HepG2 (cell line): Measurements from ENCODE around the gene FNDC4. TPM values are rescaled to one million over a fixed set of nuclear protein-coding genes. Genes with fewer than 3 reads are reported as not detected.

Experiments used
- ATAC-seq: fragments of 200-7000 bp; cut with Tn5 transposase; 3 replicates; pipeline ENCODE4 v1.9.1; 2020; ENCODE audit warnings: mild to moderate bottlenecking, moderate library complexity
- BruUV-seq: library from RNA; stranded (reverse); fragments of 400-500 nt; replicated peaks from 2 replicates; lab custom pipeline; 2021; lab: Mats Ljungman, UMichigan
- CTCF ChIA-PET: fragments of 300-600 bp; formaldehyde crosslinking; extraction: SDS; loops from one replicate; lab custom pipeline; 2021; ENCODE audit warnings: low total read pairs, inconsistent platforms, low intra/inter-chr PET ratio; lab: Yijun Ruan, JAX
- POLR2A ChIA-PET: fragments of 350-600 bp; sonication (Branson Sonifier 250); formaldehyde crosslinking; loops from one replicate; lab custom pipeline; 2020; ENCODE audit warnings: antibody characterized with exemption, inconsistent platforms; lab: Yijun Ruan, JAX
- DNase-seq: peaks from one replicate; pipeline ENCODE4 v3.0.0-alpha.2; 2015; ENCODE audit warnings: low spot score
- FAIRE-seq: peaks from 3 replicates; lab custom pipeline; 2011; peaks lifted over from hg19 to GRCh38; lab: Jason Lieb, UNC
- H2AFZ ChIP-seq: one replicate; pipeline ENCODE4 v1.6.1; 2011; ENCODE audit warnings: low read length, inconsistent platforms
- H3K27ac ChIP-seq: fragments of 300-600 bp; 3 replicates; pipeline ENCODE4 v1.8.0; 2011; ENCODE audit warnings: mixed run types, mild to moderate bottlenecking, mixed read lengths, low read length, inconsistent platforms; ENCODE audit not compliant: insufficient read depth; ENCODE audit errors: extremely low read length
- H3K27me3 ChIP-seq, 2 experiments: fragments of 200-600 bp in 1 of 2; 2 replicates in 1 of 2; 3 replicates in 1 of 2; pipeline versions ENCODE4 v1.6.0 to v1.8.0; 2011; ENCODE audit warnings: low read length in 2 of 2, mild to moderate bottlenecking in 2 of 2, moderate library complexity in 2 of 2, inconsistent platforms in 1 of 2; ENCODE audit not compliant: insufficient read depth in 2 of 2, control insufficient read depth in 1 of 2
- H3K36me3 ChIP-seq, 2 experiments: fragments of 200-600 bp in 1 of 2; replicated peaks in 1 of 2; 2 replicates in 1 of 2; 3 replicates in 1 of 2; pipeline versions ENCODE4 v1.5.1 to v1.8.0; 2011; ENCODE audit warnings: low read length in 2 of 2, inconsistent platforms in 1 of 2; ENCODE audit not compliant: insufficient read depth in 2 of 2, control insufficient read depth in 1 of 2
- H3K4me1 ChIP-seq: 2 replicates; pipeline ENCODE4 v1.5.1; 2012; ENCODE audit warnings: low read length, inconsistent platforms; ENCODE audit not compliant: insufficient read depth
- H3K4me2 ChIP-seq: 2 replicates; pipeline ENCODE4 v1.6.0; 2011; ENCODE audit warnings: low read depth, low read length, inconsistent platforms
- H3K4me3 ChIP-seq, 3 experiments: fragments of 200-600 bp in 1 of 3; sonication (generic), shearing (Covaris generic) in 1 of 3; replicated peaks in 1 of 3; 2 replicates each; pipeline ENCODE4 v1.5.1; 2011 to 2016; ENCODE audit warnings: low read length in 3 of 3, inconsistent platforms in 2 of 3, low read depth in 2 of 3, mild to moderate bottlenecking in 2 of 3, control low read depth in 1 of 3, mixed read lengths in 1 of 3; ENCODE audit not compliant: insufficient read depth in 1 of 3
- H3K79me2 ChIP-seq: one replicate; pipeline ENCODE4 v1.6.1; 2011; ENCODE audit warnings: low read length, inconsistent platforms; ENCODE audit not compliant: insufficient read depth
- H3K9ac ChIP-seq: 2 replicates; pipeline ENCODE4 v1.6.0; 2011; ENCODE audit warnings: mild to moderate bottlenecking, low read depth, low read length, inconsistent platforms; ENCODE audit not compliant: insufficient read depth
- H3K9me3 ChIP-seq: 2 replicates; pipeline ENCODE4 v1.5.1; 2012; ENCODE audit warnings: mild to moderate bottlenecking, low read length
- H4K20me1 ChIP-seq: 2 replicates; pipeline ENCODE4 v1.6.0; 2011; ENCODE audit warnings: inconsistent platforms, mild to moderate bottlenecking, low read length, moderate library complexity; ENCODE audit not compliant: insufficient read depth
- CCAR2 ChIP-seq: fragments of 200-400 bp; formaldehyde crosslinking; optimal IDR thresholded peaks from 2 replicates; pipeline ENCODE3; 2018; ENCODE audit warnings: low read depth, mild to moderate bottlenecking, low read length, moderate library complexity
- FOXJ3 ChIP-seq: sonication (generic); formaldehyde crosslinking; IDR thresholded peaks from 2 replicates; pipeline ENCODE4 v1.4.0; 2020; ENCODE audit warnings: missing genetic modification reagents, mild to moderate bottlenecking, borderline replicate concordance
- GABPA ChIP-seq, 2 experiments: IDR thresholded peaks; 2 replicates each; pipeline ENCODE4 v1.6.1; 2011 to 2016; ENCODE audit warnings: low read depth in 2 of 2, low read length in 1 of 2, missing biosample characterization in 1 of 2, missing genetic modification characterization in 1 of 2
- HOXA9 ChIP-seq: sonication (generic); formaldehyde crosslinking; IDR thresholded peaks from 2 replicates; pipeline ENCODE4 v1.8.1; 2022; ENCODE audit warnings: missing genetic modification reagents, mild to moderate bottlenecking, moderate library complexity, borderline replicate concordance
- LCORL ChIP-seq, 2 experiments: fragments of 450-650 bp in 1 of 2; sonication (generic) in 1 of 2; formaldehyde crosslinking in 1 of 2; IDR thresholded peaks; 2 replicates each; pipeline versions ENCODE4 v1.5.0 to v1.6.1; 2017 to 2020; ENCODE audit warnings: antibody characterized with exemption in 1 of 2, missing genetic modification reagents in 1 of 2
- MATR3 ChIP-seq: sonication (generic); formaldehyde crosslinking; IDR thresholded peaks from 2 replicates; pipeline ENCODE4 v1.4.0; 2020; ENCODE audit warnings: missing genetic modification reagents
- MTF1 ChIP-seq: sonication (generic); formaldehyde crosslinking; IDR thresholded peaks from 2 replicates; pipeline ENCODE4 v1.5.0; 2020; ENCODE audit warnings: missing genetic modification reagents
- NBN ChIP-seq: fragments of 450-650 bp; conservative IDR thresholded peaks from 2 replicates; pipeline ENCODE4 v1.6.1; 2017
- PCBP2 ChIP-seq: fragments of 200-400 bp; formaldehyde crosslinking; optimal IDR thresholded peaks from 2 replicates; pipeline ENCODE3; 2018; ENCODE audit warnings: low read length, low read depth; ENCODE audit not compliant: poor library complexity, severe bottlenecking
- SAP130 ChIP-seq: IDR thresholded peaks from 2 replicates; pipeline ENCODE4 v1.6.1; 2016; ENCODE audit warnings: low read depth
- SP140L ChIP-seq: sonication (generic); formaldehyde crosslinking; IDR thresholded peaks from 2 replicates; pipeline ENCODE4 v1.4.0; 2020; ENCODE audit warnings: missing genetic modification reagents, borderline replicate concordance
- TGIF2 ChIP-seq: IDR thresholded peaks from 2 replicates; pipeline ENCODE4 v1.6.1; 2016; ENCODE audit warnings: control low read depth, missing compliant biosample characterization
- ZFAT ChIP-seq: sonication (generic); formaldehyde crosslinking; conservative IDR thresholded peaks from 2 replicates; pipeline ENCODE4 v1.8.1; 2023; ENCODE audit warnings: missing genetic modification reagents, inconsistent platforms
- ZNF138 ChIP-seq: sonication (generic); formaldehyde crosslinking; IDR thresholded peaks from 2 replicates; pipeline ENCODE4 v1.5.0; 2020; ENCODE audit warnings: mild to moderate bottlenecking, low read depth, missing genetic modification reagents
- ZNF264 ChIP-seq: sonication (generic); formaldehyde crosslinking; IDR thresholded peaks from 2 replicates; pipeline ENCODE4 v1.4.0; 2020; ENCODE audit warnings: missing genetic modification reagents
- ZNF282 ChIP-seq: fragments of 450-650 bp; IDR thresholded peaks from 2 replicates; pipeline ENCODE4 v1.6.1; 2018; ENCODE audit not compliant: partially characterized antibody
- ZNF670 ChIP-seq: sonication (generic); formaldehyde crosslinking; IDR thresholded peaks from 2 replicates; pipeline ENCODE4 v1.8.0; 2022; ENCODE audit warnings: mild to moderate bottlenecking, missing genetic modification reagents, borderline replicate concordance
- ZNF776 ChIP-seq: sonication (generic); formaldehyde crosslinking; IDR thresholded peaks from 2 replicates; pipeline ENCODE4 v1.4.0; 2020; ENCODE audit warnings: mild to moderate bottlenecking, missing genetic modification reagents
- ZNF777 ChIP-seq: sonication (generic); formaldehyde crosslinking; IDR thresholded peaks from 2 replicates; pipeline ENCODE4 v1.4.0; 2020; ENCODE audit warnings: missing genetic modification reagents
- ZNF83 ChIP-seq: sonication (generic); formaldehyde crosslinking; IDR thresholded peaks from 2 replicates; pipeline ENCODE4 v1.4.0; 2020; ENCODE audit warnings: missing genetic modification reagents, mild to moderate bottlenecking, borderline replicate concordance
- WGBS: methylation state at CpG from one replicate; pipeline ENCODE4 v1.1.6; 2017; ENCODE audit warnings: low lambda C conversion rate; 5-methylcytosine and 5-hydroxymethylcytosine counted together
- in situ Hi-C: cut with HindIII; loops from 2 replicates; pipeline ENCODE4 v1.10.0; 2017; ENCODE audit warnings: low pct_unique_long_range_greater_than_20kb; ENCODE audit not compliant: extremely low pct_ligation_motif_present
- intact Hi-C: fragments of 100-400 bp; cut with micrococcal nuclease; formaldehyde crosslinking; loops from one replicate; pipeline ENCODE4 v1.10.0; 2022; ENCODE audit not compliant: unreplicated experiment
- polyA plus RNA-seq, 8 experiments: library from polyadenylated mRNA; depleted of rRNA in 3 of 8; stranded (reverse) in 7 of 8; unstranded in 1 of 8; fragments of >200 nt; fragmentation: Illumina TruSeq in 4 of 8; extraction: Trizol in 4 of 8; gene quantifications; 2 replicates each; pipeline versions ENCODE4 v1.2.1 to v1.2.3, GENCODE V29; 2011 to 2016; ENCODE audit warnings: low read depth in 4 of 8, missing spikeins in 1 of 8, mixed read lengths in 1 of 8; ENCODE audit not compliant: insufficient read depth in 1 of 8
- total RNA-seq, 5 experiments: library from RNA; depleted of rRNA; stranded (reverse); fragments of >200 nt; fragmentation: Illumina TruSeq; extraction: Trizol; gene quantifications; 2 replicates each; pipeline ENCODE4 v1.2.3, GENCODE V29; 2016; ENCODE audit warnings: low read depth in 1 of 5
- TF ChIP-seq, protein P1 (sequence below): sonication (generic); formaldehyde crosslinking; IDR thresholded peaks from 2 replicates; pipeline ENCODE4 v1.4.0; 2020; ENCODE audit warnings: missing genetic modification reagents
- TF ChIP-seq, protein P2 (sequence below): IDR thresholded peaks from 2 replicates; pipeline ENCODE4 v1.6.1; 2016; ENCODE audit warnings: low read depth, borderline replicate concordance
- TF ChIP-seq, protein P3 (sequence below): sonication (generic); formaldehyde crosslinking; IDR thresholded peaks from 2 replicates; pipeline ENCODE4 v1.8.1; 2023; ENCODE audit warnings: mild to moderate bottlenecking, moderate library complexity, missing genetic modification reagents

FNDC4 gene
- total and polyA plus RNA-seq, 2 of the 13 experiments (the other 11 are each of a cell fraction or from before 2014, with no cell fraction given): 9.0 to 17.4 TPM

DNA sequence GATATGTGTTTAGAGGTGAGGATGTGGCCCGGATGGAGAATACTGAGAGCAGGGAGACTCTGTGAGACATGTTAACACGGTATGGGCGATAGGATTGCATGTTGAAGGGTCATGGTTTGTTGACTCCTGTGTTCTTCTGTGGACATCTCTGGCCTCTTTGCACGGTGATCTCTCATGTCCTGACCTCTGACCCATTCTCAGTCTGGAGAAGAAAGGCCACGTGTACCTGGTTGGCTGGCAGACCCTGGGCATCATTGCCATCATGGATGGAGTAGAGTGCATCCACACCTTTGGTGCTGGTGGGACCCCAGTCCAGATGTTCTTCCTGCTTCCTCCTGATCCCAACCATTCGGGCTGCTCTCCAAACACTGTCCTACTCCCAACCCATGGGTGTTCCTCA lies 11.6 kb upstream of the FNDC4 start (continued):
- no peak for TF ChIP-seq ZNF776 (CRISPR knock-in tag)
- no peak for TF ChIP-seq ZNF670 (CRISPR knock-in tag)
- TF ChIP-seq FOXJ3 (CRISPR knock-in tag): no peak
- TF ChIP-seq MATR3 (CRISPR knock-in tag): no peak
- no peak for TF ChIP-seq TGIF2
- no peak for TF ChIP-seq SAP130
- TF ChIP-seq, protein P1, sequence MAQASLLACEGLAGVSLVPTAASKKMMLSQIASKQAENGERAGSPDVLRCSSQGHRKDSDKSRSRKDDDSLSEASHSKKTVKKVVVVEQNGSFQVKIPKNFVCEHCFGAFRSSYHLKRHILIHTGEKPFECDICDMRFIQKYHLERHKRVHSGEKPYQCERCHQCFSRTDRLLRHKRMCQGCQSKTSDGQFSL (CRISPR knock-in tag): no peak

DNA sequence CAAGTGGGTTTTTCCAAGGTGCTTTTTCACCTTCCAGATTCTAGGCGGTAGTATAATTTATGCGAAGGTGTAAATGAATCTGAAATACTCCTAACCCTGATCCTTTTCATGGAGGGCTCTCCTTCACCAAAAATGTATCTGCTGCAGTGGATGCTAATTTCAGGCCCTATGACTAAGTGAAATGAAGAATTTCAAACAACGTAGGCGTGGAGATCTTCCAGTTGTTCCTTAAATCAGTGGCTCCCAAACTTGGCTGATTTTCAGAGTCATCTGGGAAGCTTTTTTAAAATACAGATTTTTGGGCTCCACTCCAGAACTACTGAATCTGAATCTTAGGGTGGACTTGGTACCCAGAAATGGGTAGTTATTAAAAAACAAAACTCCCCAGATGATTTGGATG lies 7.1 kb upstream of the FNDC4 start:
- CTCF ChIA-PET: no interaction called here
- no peak for ATAC-seq

More for the DNA sequence above, 7.1 kb upstream of the FNDC4 start:
- Histone ChIP-seq H3K27me3 (no peaks in the 10 kb centered on the region), H3K4me3 (no peak overlapping the region), H3K9me3 (no peaks in the 10 kb centered on the region), H2AFZ (no peak overlapping the region), H3K9ac (no peak overlapping the region), H3K79me2 (no peaks in the 10 kb centered on the region), H4K20me1 (no peaks in the 10 kb centered on the region), H3K4me2 (no peak overlapping the region), H3K4me1 (peaks cover 37% of the 10 kb centered on the region), H3K36me3 (no peaks in the 10 kb centered on the region; a peak in 1 of 5 replicates), H3K27ac (no peak overlapping the region)
- in situ Hi-C loops: no loop called here
- FAIRE-seq (no peak), DNase-seq (no peak)
- POLR2A ChIA-PET: no interaction called here
- WGBS: 98% methylated on average over 4 of the region's 4 CpGs
- intact Hi-C loops: no loop called here
- no peak for TF ChIP-seq MTF1 (CRISPR knock-in tag)
- TF ChIP-seq ZFAT: no peak
- TF ChIP-seq GABPA (IDR thresholded peaks at IDR 0.05; ENCODE audit: low read depth, low read length): no peak
- no peak for TF ChIP-seq GABPA (CRISPR knock-in tag; IDR thresholded peaks at IDR 0.05; ENCODE audit: low read depth)
- no peak for TF ChIP-seq ZNF138
- TF ChIP-seq HOXA9: no peak
- TF ChIP-seq, protein P2, sequence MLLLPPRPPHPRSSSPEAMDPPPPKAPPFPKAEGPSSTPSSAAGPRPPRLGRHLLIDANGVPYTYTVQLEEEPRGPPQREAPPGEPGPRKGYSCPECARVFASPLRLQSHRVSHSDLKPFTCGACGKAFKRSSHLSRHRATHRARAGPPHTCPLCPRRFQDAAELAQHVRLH: no peak
- TF ChIP-seq ZNF83 (CRISPR knock-in tag): no peak
- no peak for TF ChIP-seq LCORL (IDR thresholded peaks at IDR 0.05)
- no peak for TF ChIP-seq LCORL (CRISPR knock-in tag; IDR thresholded peaks at IDR 0.05)
- no peak for TF ChIP-seq ZNF282
- TF ChIP-seq SP140L (CRISPR knock-in tag): no peak
- TF ChIP-seq PCBP2: no peak
- TF ChIP-seq CCAR2: no peak
- TF ChIP-seq, protein P3, sequence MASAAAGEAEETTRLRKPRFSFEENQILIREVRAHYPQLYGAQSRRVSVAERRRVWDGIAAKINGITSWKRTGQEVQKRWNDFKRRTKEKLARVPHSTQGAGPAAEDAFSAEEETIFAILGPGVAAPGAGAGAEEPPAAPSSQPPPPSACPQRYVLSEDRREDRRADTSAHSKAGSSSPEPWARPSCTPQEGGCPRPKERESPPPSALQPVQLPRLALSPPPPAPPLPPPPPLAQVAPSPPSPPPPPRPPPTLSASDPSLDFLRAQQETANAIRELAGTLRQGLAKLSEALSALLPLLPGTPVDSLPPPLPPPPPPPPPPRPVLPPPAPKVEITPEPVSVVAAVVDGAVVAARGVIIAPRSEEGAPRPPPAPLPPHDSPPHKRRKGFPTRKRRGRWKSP (CRISPR knock-in tag): no peak
- TF ChIP-seq ZNF264 (CRISPR knock-in tag): no peak
- TF ChIP-seq NBN: no peak
- TF ChIP-seq ZNF777 (CRISPR knock-in tag): no peak
- no TSS peak for BruUV-seq
